Stimulated activated CD8-positive, alpha-beta memory T cell treated with anti-CD3 and anti-CD28 coated beads, Interleukin-12 subunit alpha, Interleukin-12 subunit beta, amount 100 ng/mL, for 1 hour (primary cell): ENCODE measurements around the gene ALX1.

Experiments used
- DNase-seq: peaks from one replicate; pipeline ENCODE4 v3.0.0-alpha.2; 2020; ENCODE audit warnings: low read depth

Gene ALX1

DNA sequence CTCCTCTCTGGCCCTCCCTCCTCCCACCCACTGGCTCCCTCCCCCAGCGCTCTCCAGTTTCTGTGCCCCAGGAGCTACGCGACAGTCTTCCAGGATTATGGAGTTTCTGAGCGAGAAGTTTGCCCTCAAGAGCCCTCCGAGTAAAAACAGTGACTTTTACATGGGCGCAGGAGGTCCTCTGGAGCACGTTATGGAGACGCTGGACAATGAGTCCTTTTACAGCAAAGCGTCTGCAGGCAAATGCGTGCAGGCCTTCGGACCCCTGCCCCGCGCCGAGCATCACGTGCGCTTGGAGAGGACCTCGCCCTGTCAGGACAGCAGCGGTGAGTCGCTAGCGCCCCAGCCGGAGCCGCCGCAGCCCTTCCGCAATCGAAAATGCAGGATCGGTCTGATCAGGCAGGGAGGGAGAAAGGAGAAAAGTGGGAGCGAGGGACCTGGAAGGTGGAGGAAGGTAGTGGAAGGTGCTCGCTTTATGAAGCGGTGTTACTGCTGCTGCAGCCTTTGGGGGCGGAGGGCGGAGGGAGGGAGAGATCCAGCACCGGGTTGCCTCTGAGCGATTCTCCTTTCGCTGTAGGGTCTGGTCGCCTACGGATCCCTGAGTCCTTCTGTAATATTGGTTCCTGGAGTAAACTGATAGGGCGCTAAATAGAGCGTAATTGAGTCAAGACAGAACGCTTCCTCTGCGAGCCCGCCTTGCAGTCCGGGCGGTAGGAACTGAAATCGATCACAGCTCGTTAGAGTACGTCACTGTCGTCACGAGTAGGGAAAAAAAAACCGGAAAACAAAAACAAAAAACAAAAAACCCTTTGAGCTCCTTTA is at the start of gene ALX1:
TSS of gene ALX1 (plus strand) at position 56 of the 819 bp plus-strand sequence. CDS start at position 98, 42 bp downstream.
- no peak for DNase-seq

DNA sequence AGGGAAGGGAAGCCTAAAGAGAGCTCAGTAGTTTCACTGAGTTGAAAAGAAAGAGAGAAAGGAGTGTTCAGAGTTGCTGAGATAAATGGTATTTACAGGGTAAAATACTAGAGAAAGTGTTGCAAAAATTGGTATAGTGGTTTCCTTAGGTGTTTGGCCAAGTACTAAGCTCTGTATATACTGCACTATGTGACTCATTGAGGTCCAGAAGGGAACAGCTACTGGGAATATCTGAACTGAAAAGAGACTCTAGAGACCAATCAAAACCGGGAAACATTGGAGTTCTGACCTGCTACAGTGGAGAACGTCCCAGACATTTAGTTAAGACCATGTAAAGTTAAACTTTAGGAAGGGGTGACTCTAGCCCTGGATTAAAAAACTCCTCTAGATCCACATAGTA is 42.7 kb upstream of the ALX1 start:
- DNase-seq: no peak

DNA sequence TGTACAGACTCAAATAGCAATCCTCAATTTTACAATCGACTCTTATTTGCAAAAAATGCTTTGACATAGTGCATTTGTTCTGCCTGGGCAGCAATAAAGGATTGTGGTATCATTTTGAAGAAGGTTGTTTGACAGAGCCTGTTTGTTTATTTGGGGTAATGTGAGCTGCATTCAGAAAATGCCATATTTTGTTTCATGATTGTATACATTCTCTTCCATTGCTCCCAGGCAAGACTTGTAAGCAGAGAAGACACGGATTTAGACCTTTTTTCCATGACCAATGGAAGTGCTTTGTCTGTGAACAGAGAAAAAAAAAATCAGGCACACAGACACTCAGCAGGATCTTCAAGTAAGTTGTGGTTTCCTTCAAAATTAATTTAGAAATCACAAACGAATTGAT is 35.5 kb upstream of the ALX1 start:
- no peak for DNase-seq

DNA sequence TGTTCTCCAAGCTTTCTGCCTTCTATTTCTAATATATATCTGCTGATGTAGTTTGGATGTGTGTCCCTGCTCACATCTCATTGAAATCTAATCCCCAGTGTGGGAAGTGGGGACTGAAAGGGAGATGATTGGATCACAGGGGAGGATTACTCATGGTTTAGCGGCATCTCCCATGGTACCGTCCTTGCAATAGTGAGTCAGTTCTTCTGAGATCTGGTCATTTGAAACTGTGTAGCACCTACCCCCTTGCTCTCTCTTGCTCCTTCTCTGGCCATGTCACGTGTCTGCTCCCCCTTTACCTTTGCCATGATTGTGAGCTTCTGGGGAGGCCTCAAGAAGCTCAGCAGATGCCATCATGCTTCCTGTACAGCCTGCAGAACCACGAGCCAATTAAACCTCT is 26.2 kb upstream of the ALX1 start:
- DNase-seq: no peak

DNA sequence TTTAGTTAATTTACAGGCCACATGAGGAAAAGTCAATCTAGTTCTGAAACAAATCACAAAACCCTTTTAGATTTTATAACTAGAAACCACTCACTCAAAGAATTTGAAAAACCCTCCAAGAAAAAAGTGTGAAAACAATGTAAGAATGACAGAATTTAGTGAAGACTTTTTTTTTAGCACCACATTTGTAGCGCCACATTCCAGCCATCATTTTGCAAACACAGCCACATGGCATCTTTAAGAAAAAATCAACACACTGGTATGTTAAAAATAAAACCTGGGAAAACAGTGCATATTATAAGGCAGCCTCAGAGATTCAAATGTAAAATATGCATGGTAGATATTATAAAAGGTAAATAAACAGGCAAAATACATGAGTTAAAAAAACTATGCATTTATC is 22.3 kb upstream of the ALX1 start:
- DNase-seq: no peak

DNA sequence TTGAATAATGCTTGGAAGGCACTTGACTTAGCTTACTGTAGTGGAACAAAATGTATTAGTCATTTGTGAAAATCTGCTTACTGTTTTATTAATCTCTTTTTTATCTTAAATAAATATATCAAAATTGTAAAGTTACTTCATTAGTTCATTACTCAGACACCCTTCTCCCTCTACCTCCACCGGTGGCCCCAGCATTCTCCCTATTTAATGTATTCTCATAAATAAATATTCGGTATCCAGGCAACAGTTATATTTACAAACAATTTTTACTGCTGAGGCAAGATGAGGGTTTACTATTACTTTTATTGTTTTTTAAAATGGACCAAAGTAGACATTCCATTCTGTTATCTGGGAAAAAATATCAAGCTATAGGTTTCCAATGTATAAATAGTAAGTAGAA is 19.6 kb upstream of the ALX1 start:
- DNase-seq: no peak

DNA sequence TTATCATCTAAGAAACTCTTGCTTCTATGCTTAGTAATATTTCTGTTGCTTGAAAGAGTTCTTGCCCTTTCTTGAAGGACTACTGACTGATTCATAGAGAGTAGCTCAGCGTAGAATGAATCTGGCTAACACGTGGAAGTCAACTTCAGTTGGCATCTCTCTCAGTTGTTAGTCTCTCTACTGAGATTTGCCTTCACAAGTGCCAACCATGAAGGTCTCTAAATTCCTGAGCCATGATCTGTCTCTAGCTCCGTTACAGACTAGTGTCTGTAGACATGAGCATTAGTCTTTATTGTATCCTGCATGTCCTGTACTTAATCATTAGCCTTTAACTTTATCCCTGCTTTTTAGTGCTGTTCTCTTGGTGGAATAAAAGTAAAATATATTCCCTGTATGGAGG is 19.1 kb upstream of the ALX1 start:
- DNase-seq: no peak

DNA sequence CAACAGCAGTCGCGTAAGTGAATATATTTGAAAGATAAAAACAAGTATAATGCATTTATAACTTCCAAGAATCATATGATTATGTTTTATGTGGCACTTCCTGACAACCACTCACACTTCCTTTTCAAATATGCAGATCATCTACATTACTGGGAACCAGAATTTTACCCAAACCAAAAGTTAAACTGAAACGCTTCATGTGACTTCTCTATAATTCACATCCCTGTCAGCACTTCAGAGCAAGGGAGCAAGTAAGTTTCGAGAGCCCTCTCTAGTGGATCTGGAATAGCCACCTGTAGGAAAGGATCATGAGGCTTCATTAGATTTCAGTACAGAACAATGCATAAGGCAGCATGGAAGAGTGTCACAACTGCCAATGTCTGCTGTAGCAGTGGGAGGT is 13.7 kb upstream of the ALX1 start:
- no peak for DNase-seq

DNA sequence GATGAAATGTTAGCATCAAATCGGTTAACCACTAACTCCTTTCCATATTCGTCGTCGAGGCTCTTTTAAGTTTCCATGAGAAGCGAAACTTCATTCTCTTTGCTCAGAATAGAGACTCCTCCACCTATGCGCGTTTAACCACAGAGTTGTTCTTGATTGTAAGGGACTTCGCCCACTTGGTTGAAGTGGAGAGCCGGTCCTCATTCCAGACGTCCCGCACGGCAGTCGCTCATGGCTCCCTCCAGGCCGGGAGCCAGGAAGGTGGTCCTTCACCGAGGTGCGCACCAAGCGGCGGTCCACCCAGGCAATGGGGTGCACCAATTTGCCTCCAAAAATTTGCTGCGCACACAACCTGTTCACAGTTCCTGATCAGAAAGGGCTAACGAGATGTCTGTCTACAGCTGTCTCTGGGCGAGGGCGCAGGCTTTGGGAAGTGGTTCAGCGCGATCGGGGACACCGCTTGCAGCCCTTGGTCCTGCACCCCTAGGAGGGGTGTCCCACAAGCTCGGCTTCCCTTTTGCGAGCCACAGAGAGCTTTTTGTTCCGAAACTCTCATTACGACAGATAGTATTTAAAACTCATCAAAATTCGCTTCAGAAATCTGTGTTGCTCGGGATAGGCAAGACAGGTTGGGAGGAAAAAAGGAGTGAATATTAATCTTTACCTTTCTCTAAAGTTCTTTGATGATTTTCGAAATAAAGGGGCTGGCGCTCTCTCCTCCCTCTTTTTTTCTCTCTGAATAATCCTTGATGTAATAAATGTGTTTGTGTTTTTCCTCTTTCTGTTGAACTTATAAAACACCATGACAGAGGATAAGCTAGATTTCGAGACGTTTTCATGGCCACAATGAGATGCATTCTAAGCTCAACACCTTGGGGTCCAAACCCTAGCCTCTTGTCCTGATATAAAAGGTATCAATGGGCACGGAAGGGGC is 6.4 kb upstream of the ALX1 start:
- no peak for DNase-seq

DNA sequence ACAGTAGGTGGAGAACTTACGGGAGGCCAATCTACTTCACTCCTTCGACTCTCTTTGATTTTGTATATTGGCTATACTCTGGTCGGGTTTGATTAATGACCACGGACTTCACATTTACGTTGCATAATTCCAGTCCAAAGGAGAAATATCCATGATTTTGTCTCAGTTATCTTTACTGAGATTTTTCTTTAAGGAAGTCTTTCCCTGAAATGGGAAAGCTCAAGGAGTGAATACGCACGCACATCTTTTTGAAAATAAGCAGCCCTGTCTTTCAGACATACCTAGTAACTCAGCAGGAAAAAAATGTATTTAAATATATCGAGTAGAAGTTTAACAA is 5.7 kb upstream of the ALX1 start:
- DNase-seq: no peak

DNA sequence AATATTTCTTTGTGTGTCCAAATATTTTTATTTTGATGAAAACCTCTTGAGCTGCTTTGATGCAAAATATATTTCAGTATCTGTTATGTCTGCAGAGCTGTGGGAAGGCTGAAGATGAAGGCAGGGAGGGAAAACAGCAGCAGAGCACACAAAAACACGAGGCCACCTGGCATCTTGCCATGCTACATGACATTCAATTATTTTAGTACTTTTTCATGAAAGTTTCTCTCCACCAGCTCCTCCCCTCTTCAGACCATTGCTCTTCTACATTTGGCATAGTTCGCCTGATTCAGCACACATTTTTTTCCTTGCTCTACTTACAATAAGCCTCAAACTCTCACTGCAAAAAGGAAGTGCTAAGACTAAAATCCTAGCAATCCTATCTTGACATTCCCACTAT is 4.6 kb upstream of the ALX1 start:
- DNase-seq: no peak

DNA sequence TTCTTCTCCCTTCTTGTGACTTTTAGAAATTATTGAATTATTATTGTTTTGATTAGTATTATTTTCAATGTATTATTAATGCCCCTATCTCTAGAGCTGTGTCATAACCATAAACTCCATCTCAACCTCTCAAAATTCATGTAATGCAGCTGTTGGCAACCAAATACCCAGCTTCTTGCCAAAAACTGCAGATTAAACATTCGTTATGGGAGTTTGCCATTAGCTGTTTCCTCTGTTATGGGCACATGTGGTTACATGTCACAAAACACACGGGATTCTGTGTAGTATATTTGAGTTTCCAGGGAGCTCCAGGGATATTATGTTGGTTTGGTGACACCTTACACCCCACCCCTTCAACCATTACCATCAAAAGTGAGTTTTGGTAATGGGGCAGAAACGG is 2.8 kb upstream of the ALX1 start:
- DNase-seq: no peak

DNA sequence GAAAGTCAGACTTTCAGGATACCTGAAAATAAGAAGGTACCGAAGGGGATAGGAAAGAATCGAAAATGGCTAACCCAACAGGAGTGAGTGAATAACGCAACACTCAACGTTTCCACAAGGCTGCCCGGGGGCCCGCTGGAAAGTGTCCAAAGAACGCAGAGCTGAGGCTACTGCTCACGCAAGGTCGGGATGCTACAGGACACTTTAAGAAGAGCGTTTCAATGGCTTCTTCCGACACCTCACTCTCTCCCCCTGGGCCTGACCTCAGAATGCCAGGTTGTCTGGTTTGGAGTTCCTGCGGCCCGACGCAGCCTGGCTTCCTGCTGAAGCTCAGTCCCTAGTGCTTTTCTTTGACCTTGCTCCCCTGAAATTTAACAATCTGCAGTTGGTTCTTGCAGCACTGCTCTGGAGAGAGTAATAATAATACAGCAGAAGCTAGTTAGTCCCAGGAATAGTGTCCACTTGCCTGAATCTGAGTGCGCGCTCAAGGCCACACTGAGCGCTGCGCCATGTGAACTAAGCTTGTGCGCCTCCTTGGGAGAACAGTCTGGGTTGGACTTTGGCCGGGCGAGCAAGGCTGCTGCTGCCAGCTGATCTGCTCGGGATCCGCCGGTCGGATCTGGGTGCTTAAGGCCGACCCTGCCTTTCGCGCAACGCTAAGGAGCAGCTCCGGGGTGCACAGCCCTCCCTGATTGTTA is 2.0 kb upstream of the ALX1 start:
- no peak for DNase-seq

DNA sequence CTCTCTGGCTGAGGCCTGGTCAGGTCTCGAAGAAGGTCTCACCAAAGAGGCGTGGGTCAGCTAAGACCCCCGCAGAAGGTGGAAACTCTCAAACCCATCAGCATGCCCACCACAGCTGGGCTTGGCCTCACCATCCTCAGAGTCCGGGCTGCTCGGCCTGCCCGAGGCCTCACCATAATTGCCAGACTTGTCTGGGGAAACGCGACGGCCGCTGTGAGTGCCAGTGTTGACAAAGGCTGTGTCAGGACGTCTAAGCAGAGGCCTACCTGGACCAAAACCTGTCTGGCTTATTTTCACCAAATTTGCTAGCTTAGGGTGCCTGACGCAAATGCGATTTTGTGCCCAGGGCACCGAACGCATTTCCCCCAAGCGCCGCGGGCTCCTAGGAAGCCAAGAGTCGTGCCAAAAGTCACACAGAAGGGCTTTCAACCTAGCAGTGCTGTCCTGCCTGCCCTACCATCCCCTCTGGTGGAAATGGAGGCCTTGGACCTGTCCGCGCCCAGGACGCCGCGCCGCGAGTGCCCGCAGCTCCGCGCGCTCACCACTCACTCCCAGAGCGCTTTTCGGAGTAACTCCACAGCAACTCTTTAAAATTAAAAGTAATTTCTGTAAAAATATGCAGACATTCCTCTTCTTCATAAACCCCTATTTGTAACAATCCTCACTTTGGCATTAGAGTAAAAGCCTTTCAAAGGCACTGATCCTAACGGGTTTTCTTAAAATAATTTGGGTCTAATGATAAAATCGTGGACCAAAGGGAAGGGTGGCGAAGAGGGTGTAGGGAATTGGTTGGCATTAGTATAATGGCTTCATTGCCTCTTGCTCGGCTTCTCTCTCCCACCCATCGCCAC is 1.2 kb upstream of the ALX1 start:
- no peak for DNase-seq

DNA sequence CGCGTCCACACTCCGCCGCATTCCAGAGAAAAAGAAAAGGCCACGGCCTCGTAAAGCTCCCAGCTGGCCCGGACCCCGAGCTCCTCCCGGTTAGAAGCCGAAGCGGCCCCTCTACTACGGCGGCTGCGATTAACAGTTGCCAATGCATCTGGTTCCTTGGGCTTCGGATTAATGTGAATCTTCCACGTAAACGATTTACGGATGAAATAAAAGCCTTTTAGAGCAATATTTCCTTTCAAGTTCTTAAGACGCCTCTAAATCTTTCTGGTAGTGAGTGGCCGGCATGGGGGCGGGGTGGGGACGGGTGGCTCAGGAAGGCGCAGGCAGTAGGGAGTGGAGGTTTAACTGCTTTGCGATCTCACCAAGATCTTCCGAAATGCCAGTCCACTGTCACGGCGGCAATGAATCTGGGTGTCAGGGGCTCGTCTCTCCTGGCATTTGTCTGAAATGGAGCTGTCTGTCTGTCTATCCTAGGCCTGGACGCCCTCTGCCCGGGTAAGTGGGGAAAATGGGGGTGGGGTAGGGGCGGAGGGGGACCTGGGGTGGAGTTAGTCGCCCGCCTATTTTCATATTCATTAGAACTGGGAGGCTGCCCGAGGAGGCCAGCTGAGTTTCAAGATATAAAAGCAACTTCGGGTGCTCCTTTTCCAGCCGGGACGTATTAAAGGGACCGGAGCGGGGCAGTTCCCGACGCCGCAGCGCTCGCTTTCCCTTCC is 413 bp upstream of the ALX1 start:
- no peak for DNase-seq

DNA sequence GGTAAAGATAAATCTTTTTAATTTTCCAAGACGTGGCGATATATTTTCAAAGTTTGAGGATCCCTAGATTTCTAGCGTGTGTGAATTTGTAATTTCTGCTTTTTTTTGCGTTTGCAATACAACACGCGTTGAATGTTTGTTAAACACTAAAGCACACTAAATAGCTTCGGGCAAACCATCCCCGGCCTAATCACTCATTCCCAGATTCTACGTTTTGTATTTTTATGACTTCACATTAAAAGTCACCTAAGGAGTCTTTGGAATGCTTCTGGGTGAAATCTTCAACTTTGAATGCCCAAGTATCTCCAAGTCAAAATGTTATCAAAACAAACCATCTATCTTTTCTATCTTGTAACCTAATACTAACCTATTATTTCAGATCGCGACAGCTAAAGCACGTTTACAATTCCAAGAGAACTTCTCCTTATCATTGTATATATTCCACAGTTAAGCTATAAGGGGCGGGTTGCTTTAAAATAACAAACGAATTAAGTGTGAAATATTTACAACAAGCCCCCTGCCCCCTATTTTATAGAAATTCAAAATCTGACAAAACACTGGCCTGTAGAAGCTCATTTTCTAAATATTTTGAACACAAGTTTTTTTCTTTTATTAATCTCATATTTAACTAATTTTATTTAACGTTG is 1.1 kb downstream of the ALX1 start:
- no peak for DNase-seq

DNA sequence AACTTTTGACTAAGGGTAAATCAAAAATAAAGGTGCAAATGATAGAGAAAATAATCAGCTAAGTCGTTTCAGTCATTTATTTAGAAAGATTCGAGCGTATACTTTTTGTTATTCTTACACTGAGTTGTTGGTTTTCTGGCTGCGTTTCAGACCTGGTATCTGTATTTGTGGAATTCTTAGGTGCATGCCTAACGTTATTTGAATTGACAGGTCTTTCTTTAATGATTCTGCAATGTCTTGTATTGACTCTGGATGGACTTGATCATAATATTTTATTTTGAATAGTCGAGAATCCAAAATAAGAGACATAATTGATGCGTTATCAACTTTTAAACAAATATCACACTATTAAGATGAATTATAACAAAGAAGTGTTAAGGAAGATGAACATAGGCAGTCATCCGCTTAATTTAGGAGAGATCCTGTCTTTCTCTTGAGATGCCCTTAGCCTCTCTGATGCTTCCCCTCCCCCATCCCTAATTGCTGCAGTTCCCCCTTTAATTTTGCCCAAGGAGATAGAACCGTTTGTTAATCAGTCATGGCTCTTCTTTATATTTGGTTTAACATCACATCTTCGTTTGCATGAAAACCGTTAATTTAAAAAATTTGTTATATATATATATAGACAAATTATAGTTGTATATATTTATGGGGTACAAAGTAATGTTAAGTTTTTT is 1.8 kb downstream of the ALX1 start:
- DNase-seq: no peak

DNA sequence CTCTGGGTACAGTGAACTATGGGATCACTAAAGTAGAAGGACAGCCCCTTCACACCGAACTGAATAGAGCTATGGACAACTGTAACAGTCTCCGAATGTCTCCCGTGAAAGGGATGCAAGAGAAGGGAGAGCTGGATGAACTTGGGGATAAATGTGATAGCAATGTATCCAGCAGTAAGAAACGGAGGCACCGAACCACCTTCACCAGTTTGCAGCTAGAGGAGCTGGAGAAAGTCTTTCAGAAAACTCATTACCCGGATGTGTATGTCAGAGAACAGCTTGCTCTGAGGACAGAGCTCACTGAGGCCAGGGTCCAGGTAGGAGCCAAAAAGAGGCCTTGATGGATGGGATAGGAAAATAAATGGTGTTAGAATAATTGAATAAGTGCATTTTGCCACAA is 3.5 kb downstream of the ALX1 start:
- DNase-seq: no peak

DNA sequence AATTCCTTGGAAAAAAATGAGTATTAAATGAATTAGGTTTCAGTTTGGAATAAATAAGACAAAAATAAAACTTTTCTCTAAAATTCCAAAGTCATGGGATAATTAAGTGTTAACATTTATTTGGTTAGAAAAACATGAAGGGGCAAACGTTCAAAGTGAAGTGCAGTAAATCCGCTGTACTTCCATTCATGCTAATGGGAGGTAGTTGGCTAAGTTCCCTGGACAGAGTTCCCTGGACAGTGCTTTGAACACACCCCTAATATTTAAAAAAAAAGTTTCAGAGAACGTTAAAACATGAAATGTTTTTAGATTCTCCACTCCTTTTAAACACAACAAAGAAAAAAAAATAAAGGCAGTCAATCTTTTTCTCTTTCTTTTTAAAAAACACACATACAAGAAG is 16.3 kb downstream of the ALX1 start:
- DNase-seq: no peak

DNA sequence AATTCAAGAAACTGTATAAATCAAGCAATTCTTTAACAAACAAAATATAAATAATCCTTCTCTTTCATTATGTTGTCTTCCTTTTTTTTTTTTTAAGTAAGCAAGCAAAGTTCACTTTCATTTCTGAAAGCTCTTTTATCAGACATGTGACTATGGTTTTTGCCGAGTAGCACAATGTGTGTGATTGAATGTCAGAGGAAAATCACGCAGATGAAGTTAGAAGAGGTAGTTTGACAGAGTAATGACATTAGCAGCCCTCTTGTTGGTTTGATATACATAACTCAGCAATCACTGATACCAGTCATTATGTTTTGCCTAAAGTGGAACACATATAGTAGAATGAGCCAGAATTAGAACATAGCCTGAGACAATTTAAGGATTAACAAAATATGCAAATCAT is 19.0 kb downstream of the ALX1 start:
- no peak for DNase-seq
